Measurements from ENCODE around the gene LAMA2.

Gene LAMA2

GRCh38 chr6:128979071-128979470 lies 96.1 kb downstream of the LAMA2 start:
- Histone ChIP-seq H2BK12ac (ENCODE audit: low read length in 2 of 2) (no peak overlapping the region), H3K9ac (ENCODE audit: low read length) (no peak overlapping the region), H4K91ac (ENCODE audit: low read length) (no peak overlapping the region), H3K27me3 (ENCODE audit: control insufficient read depth in 1 of 2, insufficient read depth in 1 of 2, low read length in 2 of 2) (no peaks in the 10 kb centered on the region), H2AFZ (ENCODE audit: low read depth, low read length) (no peak overlapping the region), H3K4me3 (ENCODE audit: insufficient read depth in 1 of 2, low read depth in 1 of 2, low read length in 2 of 2) (no peak overlapping the region), H3K79me1 (replicated peaks; ENCODE audit: low read length, poor library complexity, severe bottlenecking) (no peaks in the 10 kb centered on the region), H3K4me1 (ENCODE audit: control insufficient read depth, insufficient read depth, low read depth, low read length) (no peaks in the 10 kb centered on the region), H3K9me3 (ENCODE audit: control insufficient read depth, low read length) (no peaks in the 10 kb centered on the region), H3K4ac (ENCODE audit: low read depth in 1 of 2, low read length in 2 of 2) (no peak overlapping the region), H3K4me2 (ENCODE audit: low read length, poor library complexity, severe bottlenecking) (no peak overlapping the region), H3K36me3 (ENCODE audit: control insufficient read depth in 1 of 2, insufficient read depth in 2 of 2, low read depth in 1 of 2, low read length in 2 of 2) (no peaks in the 10 kb centered on the region), H2AK5ac (ENCODE audit: low read length, severe bottlenecking) (no peak overlapping the region), H3K27ac (ENCODE audit: low read length, poor library complexity, severe bottlenecking) (no peak overlapping the region), H4K8ac (ENCODE audit: low read length) (no peak overlapping the region), H3K14ac (ENCODE audit: low read length in 2 of 2) (no peak overlapping the region), H3K18ac (ENCODE audit: low read depth in 1 of 2, low read length in 2 of 2) (no peak overlapping the region), H3K23ac (ENCODE audit: low read length in 2 of 2) (no peak overlapping the region), H2BK120ac (ENCODE audit: low read depth, low read length) (no peak overlapping the region), H2BK5ac (ENCODE audit: low read depth, low read length, poor library complexity, severe bottlenecking) (no peak overlapping the region), H2BK15ac (ENCODE audit: low read depth, poor library complexity, severe bottlenecking) (no peak overlapping the region)
- WGBS = 61% methylated on average over 2 of the region's 2 CpGs
- peak; percentile 61 for DNase-seq

GRCh38 chr6:128981716-128982115 lies 98.8 kb downstream of the LAMA2 start:
- H3K4me2 ChIP-seq (ENCODE audit: low read length, poor library complexity, severe bottlenecking) = no peak overlapping the region
- no peak overlapping the region for H2AFZ ChIP-seq (ENCODE audit: low read depth, low read length)
- H3K4me1 ChIP-seq (ENCODE audit: control insufficient read depth, insufficient read depth, low read depth, low read length) = no peaks in the 10 kb centered on the region
- H3K36me3 ChIP-seq (ENCODE audit: control insufficient read depth in 1 of 2, insufficient read depth in 2 of 2, low read depth in 1 of 2, low read length in 2 of 2) = no peaks in the 10 kb centered on the region
- H3K23ac ChIP-seq (ENCODE audit: low read length in 2 of 2) = no peak overlapping the region
- no peak overlapping the region for H3K27ac ChIP-seq (ENCODE audit: low read length, poor library complexity, severe bottlenecking)
- no peak overlapping the region for H2BK12ac ChIP-seq (ENCODE audit: low read length in 2 of 2)
- H3K4ac ChIP-seq (ENCODE audit: low read depth in 1 of 2, low read length in 2 of 2) = no peak overlapping the region
- no peak overlapping the region for H2BK15ac ChIP-seq (ENCODE audit: low read depth, poor library complexity, severe bottlenecking)
- no peak overlapping the region for H2AK5ac ChIP-seq (ENCODE audit: low read length, severe bottlenecking)
- DNase-seq = peak; percentile 19
- 69% methylated on average over 2 of the region's 3 CpGs for WGBS
- no peaks in the 10 kb centered on the region for H3K79me1 ChIP-seq (replicated peaks; ENCODE audit: low read length, poor library complexity, severe bottlenecking)
- H2BK120ac ChIP-seq (ENCODE audit: low read depth, low read length) = no peak overlapping the region
- no peak overlapping the region for H4K91ac ChIP-seq (ENCODE audit: low read length)
- no peaks in the 10 kb centered on the region for H3K9me3 ChIP-seq (ENCODE audit: control insufficient read depth, low read length)
- no peak overlapping the region for H4K8ac ChIP-seq (ENCODE audit: low read length)
- H3K27me3 ChIP-seq (ENCODE audit: control insufficient read depth in 1 of 2, insufficient read depth in 1 of 2, low read length in 2 of 2) = no peaks in the 10 kb centered on the region
- no peak overlapping the region for H3K14ac ChIP-seq (ENCODE audit: low read length in 2 of 2)
- no peak overlapping the region for H3K18ac ChIP-seq (ENCODE audit: low read depth in 1 of 2, low read length in 2 of 2)
- no peak overlapping the region for H3K9ac ChIP-seq (ENCODE audit: low read length)
- H3K4me3 ChIP-seq (ENCODE audit: insufficient read depth in 1 of 2, low read depth in 1 of 2, low read length in 2 of 2) = no peak overlapping the region
- no peak overlapping the region for H2BK5ac ChIP-seq (ENCODE audit: low read depth, low read length, poor library complexity, severe bottlenecking)

- Histone ChIP-seq H3K4me2 (ENCODE audit: low read length, poor library complexity, severe bottlenecking) (no peak overlapping the region), H3K79me1 (replicated peaks; ENCODE audit: low read length, poor library complexity, severe bottlenecking) (no peaks in the 10 kb centered on the region), H3K27me3 (ENCODE audit: control insufficient read depth in 1 of 2, insufficient read depth in 1 of 2, low read length in 2 of 2) (no peaks in the 10 kb centered on the region), H3K14ac (ENCODE audit: low read length in 2 of 2) (no peak overlapping the region), H2BK12ac (ENCODE audit: low read length in 2 of 2) (no peak overlapping the region), H3K23ac (ENCODE audit: low read length in 2 of 2) (no peak overlapping the region), H2BK120ac (ENCODE audit: low read depth, low read length) (no peak overlapping the region), H2BK5ac (ENCODE audit: low read depth, low read length, poor library complexity, severe bottlenecking) (no peak overlapping the region), H3K9me3 (ENCODE audit: control insufficient read depth, low read length) (peaks cover 14% of the 10 kb centered on the region), H4K8ac (ENCODE audit: low read length) (no peak overlapping the region), H3K4ac (ENCODE audit: low read depth in 1 of 2, low read length in 2 of 2) (no peak overlapping the region), H2AK5ac (ENCODE audit: low read length, severe bottlenecking) (no peak overlapping the region), H3K18ac (ENCODE audit: low read depth in 1 of 2, low read length in 2 of 2) (no peak overlapping the region), H3K9ac (ENCODE audit: low read length) (no peak overlapping the region), H3K36me3 (ENCODE audit: control insufficient read depth in 1 of 2, insufficient read depth in 2 of 2, low read depth in 1 of 2, low read length in 2 of 2) (no peaks in the 10 kb centered on the region), H2AFZ (ENCODE audit: low read depth, low read length) (no peak overlapping the region), H3K4me1 (ENCODE audit: control insufficient read depth, insufficient read depth, low read depth, low read length) (no peaks in the 10 kb centered on the region), H2BK15ac (ENCODE audit: low read depth, poor library complexity, severe bottlenecking) (no peak overlapping the region), H3K4me3 (ENCODE audit: insufficient read depth in 1 of 2, low read depth in 1 of 2, low read length in 2 of 2) (no peak overlapping the region), H4K91ac (ENCODE audit: low read length) (no peak overlapping the region), H3K27ac (ENCODE audit: low read length, poor library complexity, severe bottlenecking) (no peak overlapping the region)
- 92% methylated on average over 2 of the region's 3 CpGs for WGBS
- no peak for DNase-seq
Observed at GRCh38 chr6:128990360-128990759, 107.4 kb downstream of the LAMA2 start.

GRCh38 chr6:128990915-128991314 lies 108.0 kb downstream of the LAMA2 start:
- H3K4me2 ChIP-seq (ENCODE audit: low read length, poor library complexity, severe bottlenecking) = no peak overlapping the region
- H2BK12ac ChIP-seq (ENCODE audit: low read length in 2 of 2) = no peak overlapping the region
- no peaks in the 10 kb centered on the region for H3K79me1 ChIP-seq (replicated peaks; ENCODE audit: low read length, poor library complexity, severe bottlenecking)
- H3K4me3 ChIP-seq (ENCODE audit: insufficient read depth in 1 of 2, low read depth in 1 of 2, low read length in 2 of 2) = no peak overlapping the region
- H3K14ac ChIP-seq (ENCODE audit: low read length in 2 of 2) = no peak overlapping the region
- H3K4me1 ChIP-seq (ENCODE audit: control insufficient read depth, insufficient read depth, low read depth, low read length) = no peaks in the 10 kb centered on the region
- no peak overlapping the region for H3K18ac ChIP-seq (ENCODE audit: low read depth in 1 of 2, low read length in 2 of 2)
- WGBS = 90% methylated on average over 8 of the region's 8 CpGs
- no peak overlapping the region for H2AK5ac ChIP-seq (ENCODE audit: low read length, severe bottlenecking)
- H3K9ac ChIP-seq (ENCODE audit: low read length) = no peak overlapping the region
- H2BK5ac ChIP-seq (ENCODE audit: low read depth, low read length, poor library complexity, severe bottlenecking) = no peak overlapping the region
- H3K9me3 ChIP-seq (ENCODE audit: control insufficient read depth, low read length) = peaks cover 14% of the 10 kb centered on the region
- no peak overlapping the region for H2AFZ ChIP-seq (ENCODE audit: low read depth, low read length)
- H4K8ac ChIP-seq (ENCODE audit: low read length) = no peak overlapping the region
- no peak overlapping the region for H4K91ac ChIP-seq (ENCODE audit: low read length)
- no peak overlapping the region for H3K4ac ChIP-seq (ENCODE audit: low read depth in 1 of 2, low read length in 2 of 2)
- H2BK120ac ChIP-seq (ENCODE audit: low read depth, low read length) = no peak overlapping the region
- no peak overlapping the region for H3K23ac ChIP-seq (ENCODE audit: low read length in 2 of 2)
- H2BK15ac ChIP-seq (ENCODE audit: low read depth, poor library complexity, severe bottlenecking) = no peak overlapping the region
- H3K27ac ChIP-seq (ENCODE audit: low read length, poor library complexity, severe bottlenecking) = no peak overlapping the region
- no peak for DNase-seq
- H3K27me3 ChIP-seq (ENCODE audit: control insufficient read depth in 1 of 2, insufficient read depth in 1 of 2, low read length in 2 of 2) = no peaks in the 10 kb centered on the region
- H3K36me3 ChIP-seq (ENCODE audit: control insufficient read depth in 1 of 2, insufficient read depth in 2 of 2, low read depth in 1 of 2, low read length in 2 of 2) = no peaks in the 10 kb centered on the region

Data from mesenchymal stem cell (in vitro differentiated cells and primary cell).